Stimulated activated CD8-positive, alpha-beta memory T cell treated with anti-CD3 and anti-CD28 coated beads, Interleukin-15, amount 100 ng/mL, for 1 hour (primary cell): ENCODE data around the gene LOXL1.

ENCODE experiments used
- DNase-seq: peaks from one replicate; pipeline ENCODE4 v3.0.0-alpha.2; 2020; ENCODE audit warnings: low read depth

LOXL1 gene

GRCh38 chr15:73900095-73900712 lies 26.1 kb upstream of the LOXL1 start:
- no peak for DNase-seq

GRCh38 chr15:73901126-73901810 lies 25.0 kb upstream of the LOXL1 start:
- DNase-seq: no peak

GRCh38 chr15:73902121-73903020 lies 23.9 kb upstream of the LOXL1 start:
- no peak for DNase-seq

GRCh38 chr15:73904026-73904815 lies 22.0 kb upstream of the LOXL1 start:
- DNase-seq: no peak

GRCh38 chr15:73905225-73905827 lies 20.9 kb upstream of the LOXL1 start:
- no peak for DNase-seq

GRCh38 chr15:73906346-73907034 lies 19.8 kb upstream of the LOXL1 start:
- DNase-seq: no peak

- DNase-seq: no peak
Observed at GRCh38 chr15:73907035-73907408, 19.2 kb upstream of the LOXL1 start.

- DNase-seq: peak; percentile 52
Observed at GRCh38 chr15:73908030-73908821, 18.0 kb upstream of the LOXL1 start.

- DNase-seq: no peak
Observed at GRCh38 chr15:73908822-73909122, 17.5 kb upstream of the LOXL1 start.

- no peak for DNase-seq
Observed at GRCh38 chr15:73909651-73910050, 16.6 kb upstream of the LOXL1 start.

- no peak for DNase-seq
Observed at GRCh38 chr15:73910522-73911303, 15.5 kb upstream of the LOXL1 start.

- no peak for DNase-seq
Observed at GRCh38 chr15:73912030-73912596, 14.1 kb upstream of the LOXL1 start.

- no peak for DNase-seq
Observed at GRCh38 chr15:73914145-73914544, 12.1 kb upstream of the LOXL1 start.

GRCh38 chr15:73915082-73915481 lies 11.2 kb upstream of the LOXL1 start:
- no peak for DNase-seq

GRCh38 chr15:73918784-73919183 lies 7.5 kb upstream of the LOXL1 start:
- no peak for DNase-seq

GRCh38 chr15:73919706-73920105 lies 6.6 kb upstream of the LOXL1 start:
- no peak for DNase-seq

- no peak for DNase-seq
Observed at GRCh38 chr15:73921254-73921925, 4.9 kb upstream of the LOXL1 start.
